Adipose tissue (tissue), 3 donors: ENCODE results near the gene IER5L. TPM values are rescaled to one million over a fixed set of nuclear protein-coding genes. Genes with fewer than 3 reads are reported as not detected.

Experiments
- H3K27ac ChIP-seq: one replicate; pipeline ENCODE4 v1.5.1; 2013; ENCODE audit warnings: low read depth, low read length
- WGBS, 3 donors: extraction: QIAGEN DNeasy Blood & Tissue Kit; methylation state at CpG; one replicate each; pipeline ENCODE4 v1.1.7; 2013; 5-methylcytosine and 5-hydroxymethylcytosine counted together
- polyA plus RNA-seq, 3 donors: library from polyadenylated mRNA; stranded (reverse); fragments of 200-250 nt; gene quantifications; one replicate each; pipeline ENCODE4 v1.2.3, GENCODE V29; 2013
- donor health status: healthy with polysubstance abuse.
- donor health status: Bipolar disorder and iron deficiency.
- donor health status: healthy.

IER5L gene
- polyA plus RNA-seq, 3 donors, result 3.8 to 16.8 (median 10.3) TPM

- no peak overlapping the region for H3K27ac ChIP-seq
- WGBS, 3 donors, result 79 to 83% (median 80%) methylated on average over 6 of the region's 6 CpGs
Observed at GRCh38 chr9:129148463-129149204, 29.4 kb downstream of the IER5L start.

DNA sequence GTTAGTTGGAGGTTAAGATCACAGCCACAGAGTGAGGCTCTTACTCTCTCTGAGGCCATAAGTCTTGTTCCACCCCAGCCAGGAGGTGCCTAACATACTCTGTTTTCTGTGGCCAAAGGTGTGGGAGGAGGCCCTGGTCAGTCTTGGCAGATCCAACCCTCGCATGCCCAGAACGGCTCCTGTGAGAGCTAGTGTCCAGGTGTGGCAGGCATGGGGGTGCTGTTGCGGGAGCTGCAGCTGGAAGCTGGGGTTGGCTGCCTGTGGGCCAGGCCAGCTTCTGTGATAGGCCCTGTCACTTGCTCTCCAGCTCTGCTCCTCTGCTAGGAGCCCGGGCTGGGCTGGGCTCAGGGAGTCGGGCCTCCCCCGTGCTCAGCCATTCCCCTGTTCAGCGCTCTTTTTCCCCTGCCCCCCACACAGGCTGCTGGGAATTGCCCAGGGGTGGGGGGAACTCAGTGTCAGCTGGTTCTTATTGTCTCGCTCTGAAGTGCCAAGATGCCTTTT lies 31.6 kb downstream of the IER5L start:
- H3K27ac ChIP-seq, result peak overlapping the region; percentile 38
- WGBS, 3 donors, result 44 to 74% (median 54%) methylated on average over 7 to 8 of the region's 8 CpGs

- WGBS, 3 donors, result 46 to 80% (median 57%) methylated on average over 7 of the region's 7 CpGs
- H3K27ac ChIP-seq, result peak overlapping the region; percentile 38
Observed at GRCh38 chr9:129145841-129146292, 32.2 kb downstream of the IER5L start.

DNA sequence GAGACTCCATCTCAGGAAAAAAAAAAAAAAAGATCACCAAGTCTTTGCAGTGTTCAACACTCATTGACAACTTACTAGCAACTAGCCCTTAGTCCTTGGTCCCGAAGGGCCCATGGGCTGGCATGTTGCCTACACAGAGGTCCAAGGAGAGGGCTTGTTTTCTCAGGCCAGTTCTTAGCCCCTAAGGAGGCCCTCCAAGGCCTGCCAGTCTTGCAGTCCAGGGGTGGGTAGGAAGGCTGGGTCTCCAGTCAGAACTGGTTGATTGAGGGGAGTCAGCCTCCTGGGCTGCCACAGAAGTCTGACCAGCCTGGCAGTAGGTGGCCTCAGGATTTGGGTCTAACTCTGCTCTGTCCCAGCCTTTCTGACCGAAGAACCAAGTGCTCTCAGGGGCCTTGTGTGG lies 32.7 kb downstream of the IER5L start:
- peak overlapping the region; percentile 30 for H3K27ac ChIP-seq
- 62 to 71% (median 69%) methylated on average over 2 of the region's 2 CpGs for WGBS, 3 donors

- 34 to 38% (median 36%) methylated on average over 12 to 14 of the region's 14 CpGs for WGBS, 3 donors
- peak overlapping the region; percentile 87 for H3K27ac ChIP-seq
Observed at GRCh38 chr9:129143031-129143927, 34.8 kb downstream of the IER5L start.

GRCh38 chr9:129142138-129142935 lies 35.7 kb downstream of the IER5L start:
- 64 to 68% (median 65%) methylated on average over 15 of the region's 15 CpGs for WGBS, 3 donors
- peak overlapping the region; percentile 87 for H3K27ac ChIP-seq

GRCh38 chr9:129141066-129142041 lies 36.7 kb downstream of the IER5L start:
- peak overlapping the region; percentile 100 for H3K27ac ChIP-seq
- 13 to 14% (median 13%) methylated on average over 12 to 13 of the region's 13 CpGs for WGBS, 3 donors

DNA sequence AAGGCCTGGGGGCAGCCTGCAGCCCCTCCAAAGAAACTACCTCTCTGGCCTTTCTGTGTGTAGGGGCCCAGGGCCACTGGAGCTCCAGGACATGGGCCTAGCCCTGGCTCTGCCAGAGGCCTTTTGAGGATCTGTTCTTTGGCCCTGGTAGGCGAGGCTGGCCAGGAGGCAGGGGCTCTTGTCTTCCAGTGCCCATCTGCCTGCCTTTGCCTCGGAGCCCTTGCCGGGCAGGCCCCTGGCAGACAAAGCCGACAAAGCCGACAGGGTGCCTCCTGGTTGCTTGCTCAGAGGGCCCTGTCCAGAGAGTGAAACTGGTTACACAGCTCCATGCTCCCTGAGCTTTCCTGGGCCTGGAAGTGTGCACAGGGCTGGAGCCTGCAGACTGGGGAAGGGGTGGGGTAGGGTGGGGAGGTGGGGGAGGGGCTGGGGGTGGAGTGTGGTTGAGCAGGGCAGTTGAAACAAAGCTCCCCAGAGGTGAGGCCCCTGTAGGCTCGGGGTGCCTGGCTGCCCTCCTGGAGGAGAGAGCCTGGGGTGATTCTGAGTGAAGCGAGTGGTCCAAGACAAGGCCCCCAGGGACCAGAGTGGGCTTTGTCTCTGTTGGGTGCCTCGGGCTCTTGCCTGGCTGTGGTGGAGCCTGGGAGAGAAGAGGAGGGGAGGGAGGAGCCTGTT lies 37.5 kb downstream of the IER5L start:
- WGBS, 3 donors, result 15 to 29% (median 23%) methylated on average over 7 to 8 of the region's 8 CpGs
- peak overlapping the region; percentile 100 for H3K27ac ChIP-seq

DNA sequence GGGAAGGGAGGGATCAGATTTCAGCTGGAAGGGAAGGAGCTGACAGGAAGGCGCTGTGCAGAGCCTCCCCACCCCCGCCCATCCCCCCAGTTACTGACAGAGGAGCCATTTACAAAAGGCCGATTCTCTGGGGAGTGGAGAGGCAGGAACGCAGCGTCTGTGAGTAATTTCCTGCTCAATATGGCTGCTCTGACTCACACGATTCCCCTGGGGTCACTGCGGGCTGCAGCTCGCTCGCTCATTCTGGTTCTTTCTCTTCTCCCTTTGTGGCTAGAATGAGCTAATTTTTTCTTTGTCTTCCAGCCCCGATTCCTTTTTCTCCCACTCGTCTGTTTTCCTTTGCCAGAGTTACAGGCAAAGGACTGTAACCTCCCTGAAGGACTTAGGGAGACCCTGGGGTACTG lies 38.1 kb downstream of the IER5L start:
- WGBS, 3 donors, result 1 to 2% (median 2%) methylated on average over 11 of the region's 11 CpGs
- peak overlapping the region; percentile 100 for H3K27ac ChIP-seq

DNA sequence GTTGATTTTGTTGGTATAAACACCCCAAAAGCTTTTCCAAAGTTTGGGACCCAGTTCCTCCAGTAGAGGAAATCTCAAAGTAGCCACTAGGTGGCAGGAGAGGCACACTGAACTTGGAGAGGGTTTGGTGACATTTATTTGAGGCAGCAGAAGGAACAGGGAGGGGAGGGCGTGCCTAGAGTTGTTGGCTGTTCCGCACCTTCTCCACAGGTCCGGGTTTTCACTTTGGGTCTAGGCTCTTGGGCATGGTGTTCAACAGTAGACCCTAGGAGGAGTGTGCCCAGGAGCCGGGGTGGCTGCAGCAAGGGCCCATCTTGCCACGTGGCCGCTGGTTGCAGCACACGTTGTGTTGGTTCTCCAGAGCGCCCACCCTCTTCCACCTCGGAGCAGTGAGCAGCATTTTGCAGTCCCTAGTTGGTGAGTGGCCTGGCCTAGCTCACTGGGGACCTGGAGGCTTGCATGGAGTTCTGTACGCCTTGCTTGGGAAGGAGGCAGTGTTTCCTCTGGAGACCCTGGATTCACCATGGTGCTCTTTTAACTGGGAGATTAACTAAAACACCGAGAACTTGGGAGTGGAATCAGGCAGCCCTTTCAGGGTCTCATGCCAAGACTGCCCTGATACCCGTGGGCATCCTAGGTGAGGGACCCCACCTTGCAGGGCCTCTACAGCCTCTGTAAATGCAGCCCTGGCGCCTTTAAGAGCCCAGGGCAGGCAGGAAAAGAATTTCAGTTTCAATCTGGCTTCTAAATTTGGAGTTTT lies 38.6 kb downstream of the IER5L start:
- peak overlapping the region; percentile 92 for H3K27ac ChIP-seq
- 5 to 7% (median 5%) methylated on average over 13 of the region's 13 CpGs for WGBS, 3 donors

- 23 to 43% (median 35%) methylated on average over 21 of the region's 21 CpGs for WGBS, 3 donors
Observed at GRCh38 chr9:129138476-129139232, 39.4 kb downstream of the IER5L start.

DNA sequence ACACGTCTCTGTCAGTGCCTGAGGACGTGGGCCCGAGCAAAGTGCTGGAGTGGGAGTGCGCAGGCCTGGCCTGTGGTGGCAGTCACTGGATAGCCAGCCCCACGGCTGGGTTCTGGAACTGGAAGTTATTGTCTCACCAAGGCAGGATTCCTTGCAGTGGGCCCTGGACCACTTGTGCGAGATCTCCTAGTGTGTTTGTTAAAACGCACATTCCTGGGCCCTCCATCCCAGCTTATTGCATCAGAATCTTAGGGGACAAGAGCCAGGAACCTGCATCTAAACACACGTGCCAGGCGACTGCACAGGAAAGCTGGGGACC lies 40.0 kb downstream of the IER5L start:
- peak overlapping the region; percentile 92 for H3K27ac ChIP-seq
- 71 to 74% (median 73%) methylated on average over 9 of the region's 9 CpGs for WGBS, 3 donors

More at GRCh38 chr9:129138476-129139232, 39.4 kb downstream of the IER5L start:
- H3K27ac ChIP-seq, result peak overlapping the region; percentile 92

- 82 to 88% (median 85%) methylated on average over 19 of the region's 19 CpGs for WGBS, 3 donors
- peak overlapping the region; percentile 68 for H3K27ac ChIP-seq
Observed at GRCh38 chr9:129137292-129138143, 40.5 kb downstream of the IER5L start.

- 74 to 85% (median 84%) methylated on average over 16 of the region's 16 CpGs for WGBS, 3 donors
- H3K27ac ChIP-seq, result no peak overlapping the region
Observed at GRCh38 chr9:129136446-129137035, 41.5 kb downstream of the IER5L start.
